ENCODE data around the gene SCRN2.
A peak's percentile ranks its signal among the peaks of the same experiment; 100 is the strongest.

Gene SCRN2

DNA sequence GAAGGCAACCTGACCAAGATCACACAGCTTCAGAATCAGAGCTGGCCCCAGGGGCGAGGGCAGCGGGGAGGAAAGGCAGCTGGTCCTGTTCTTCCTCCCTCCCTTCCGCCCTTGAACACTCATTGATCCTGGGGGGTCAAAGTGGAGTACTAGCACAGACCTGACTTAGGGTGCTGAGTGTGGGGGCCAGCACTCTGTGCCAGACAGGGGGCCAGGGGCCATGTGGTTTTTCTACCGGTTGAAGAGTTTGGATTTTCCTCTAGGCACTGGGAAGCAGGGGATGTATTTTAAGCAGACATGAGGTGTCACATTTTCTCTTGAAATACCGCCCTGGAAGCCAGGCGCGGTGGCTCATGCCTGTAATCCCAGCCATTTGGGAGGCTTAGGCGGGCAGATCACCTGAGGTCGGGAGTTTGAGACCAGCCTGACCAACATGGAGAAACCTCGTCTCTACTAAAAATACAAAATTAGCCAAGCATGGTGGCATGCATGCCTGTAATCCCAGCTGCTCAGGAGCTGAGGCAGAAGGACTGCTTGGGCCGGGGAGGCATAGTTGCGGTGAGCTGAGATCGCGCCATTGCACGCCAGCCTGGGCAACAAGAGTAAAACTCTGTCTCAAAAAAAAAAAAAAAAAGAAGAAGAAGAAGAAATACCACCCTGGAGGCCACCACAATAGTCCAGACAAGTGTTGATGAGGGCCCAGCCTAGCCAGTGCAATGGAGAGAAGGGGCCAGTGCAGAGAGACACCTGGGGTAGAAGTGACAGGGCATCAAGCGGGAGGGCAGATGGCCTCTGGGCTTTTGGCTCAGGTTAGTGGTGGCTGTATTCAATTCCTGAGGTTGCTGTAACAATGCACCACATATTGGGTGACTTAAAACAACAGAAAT is 34.8 kb downstream of the SCRN2 start:
- no peak for DNase-seq (ENCODE audit: low spot score)

DNA sequence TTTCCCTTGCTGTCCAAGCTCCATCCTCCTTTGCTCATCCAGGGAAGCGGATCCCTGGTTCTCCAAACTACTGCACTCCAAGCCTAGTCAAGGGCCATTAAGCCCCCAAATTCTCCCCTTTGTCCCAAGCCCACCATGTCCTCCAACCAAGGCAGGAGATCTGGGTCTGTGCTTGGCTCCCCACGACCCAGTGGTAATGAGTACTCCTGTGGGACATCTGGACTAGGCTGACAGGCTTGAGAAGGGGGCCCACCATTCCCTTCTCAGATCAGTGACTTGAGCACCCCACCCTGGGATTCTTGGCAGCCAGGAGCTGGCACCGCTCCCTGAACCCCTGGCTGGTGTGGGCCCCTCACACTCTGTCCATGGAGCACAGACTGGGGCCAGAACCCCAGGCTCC is 36.6 kb downstream of the SCRN2 start:
- no peak for DNase-seq (ENCODE audit: low spot score)

DNA sequence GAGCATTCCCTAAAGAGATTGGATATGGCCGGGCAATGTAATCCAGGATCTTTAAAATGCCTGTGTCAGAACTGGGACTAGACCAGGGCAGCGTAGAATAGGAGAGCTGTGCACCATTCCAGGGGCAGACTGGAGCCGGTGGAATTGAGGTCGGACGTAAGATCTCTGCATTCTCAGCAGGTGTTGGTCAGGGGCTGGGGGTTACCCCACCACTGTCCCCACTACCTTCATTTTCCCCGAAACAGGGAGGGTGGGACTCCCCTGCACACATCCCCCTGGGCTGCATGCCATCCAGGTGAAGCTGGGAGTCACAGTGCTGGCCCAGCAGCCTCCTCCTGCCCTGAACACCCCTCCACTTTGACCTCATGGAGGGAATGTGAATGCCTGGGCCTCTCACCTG is 37.3 kb downstream of the SCRN2 start:
- DNase-seq (ENCODE audit: low spot score): no peak

DNA sequence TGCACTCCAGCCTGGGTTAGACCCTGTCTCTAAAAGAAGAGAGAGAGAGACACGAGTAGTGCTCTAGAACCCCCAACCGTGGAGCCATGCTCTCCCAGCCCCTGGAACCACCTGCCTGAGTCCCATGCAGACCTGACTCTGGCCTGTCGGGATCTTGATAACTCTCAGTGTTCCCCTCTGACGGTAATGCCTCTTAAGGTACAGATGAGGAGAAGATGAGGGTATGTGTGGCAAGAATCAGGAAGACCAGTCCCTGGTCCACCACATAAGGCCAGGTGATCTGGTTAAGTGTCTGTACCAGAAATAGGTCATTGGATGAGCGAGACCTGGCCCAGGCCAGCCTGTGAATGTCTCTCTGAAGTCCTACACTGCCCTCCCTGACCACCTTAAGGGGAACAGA is 37.9 kb downstream of the SCRN2 start:
- DNase-seq (ENCODE audit: low spot score): no peak

DNA sequence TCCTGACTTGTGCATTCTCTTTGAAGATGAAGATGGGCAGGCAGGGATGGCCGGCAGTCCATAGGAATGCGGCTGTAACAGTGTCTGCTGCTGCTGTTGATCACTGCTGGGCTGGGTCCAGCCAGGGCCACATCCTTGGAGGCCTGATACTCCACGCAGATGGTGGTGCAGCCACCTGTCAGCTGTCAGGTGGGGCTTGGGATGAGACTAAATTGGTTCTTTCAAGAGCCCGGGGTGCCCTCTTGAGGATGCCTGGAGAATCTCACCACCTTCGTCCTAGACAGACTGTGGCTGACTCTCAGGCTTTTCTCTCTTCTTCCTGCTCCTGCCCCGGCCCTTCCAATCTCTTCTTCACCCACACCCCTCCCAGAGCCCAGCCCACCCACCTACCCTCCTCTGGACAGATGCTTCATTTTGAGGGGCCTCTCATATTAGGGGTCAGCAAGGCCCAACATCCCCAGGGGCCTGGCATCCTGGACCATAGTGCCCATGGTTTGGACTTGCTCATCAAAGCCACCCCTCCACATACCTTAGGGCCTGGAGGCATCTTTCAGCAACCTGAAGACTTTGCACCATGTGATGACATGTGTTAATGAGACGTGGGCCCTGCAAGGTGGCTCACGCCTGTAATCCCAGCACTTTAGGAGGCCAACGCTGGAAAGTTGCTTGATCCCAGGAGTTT is 38.6 kb downstream of the SCRN2 start:
- peak; percentile 69 for DNase-seq (ENCODE audit: low spot score)

DNA sequence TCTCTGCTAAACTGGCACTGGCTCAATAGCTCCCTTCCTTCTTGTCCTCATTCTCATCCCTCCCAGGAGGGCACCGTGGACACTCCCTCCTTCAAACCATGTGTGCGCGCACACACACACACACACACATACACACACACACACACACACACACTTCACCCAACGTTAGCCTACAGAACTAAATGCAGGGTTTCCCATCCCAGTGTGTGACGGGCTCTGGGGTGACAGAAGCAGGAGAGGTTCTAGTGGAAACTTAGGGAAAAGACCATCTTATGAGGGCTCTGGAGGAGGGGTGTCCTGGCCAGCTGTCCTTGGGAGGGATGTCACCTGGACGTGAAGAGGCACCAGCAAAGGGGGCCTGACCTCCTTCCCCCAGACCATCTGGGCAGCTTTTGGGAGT is 39.2 kb downstream of the SCRN2 start:
- no peak for DNase-seq (ENCODE audit: low spot score)

DNA sequence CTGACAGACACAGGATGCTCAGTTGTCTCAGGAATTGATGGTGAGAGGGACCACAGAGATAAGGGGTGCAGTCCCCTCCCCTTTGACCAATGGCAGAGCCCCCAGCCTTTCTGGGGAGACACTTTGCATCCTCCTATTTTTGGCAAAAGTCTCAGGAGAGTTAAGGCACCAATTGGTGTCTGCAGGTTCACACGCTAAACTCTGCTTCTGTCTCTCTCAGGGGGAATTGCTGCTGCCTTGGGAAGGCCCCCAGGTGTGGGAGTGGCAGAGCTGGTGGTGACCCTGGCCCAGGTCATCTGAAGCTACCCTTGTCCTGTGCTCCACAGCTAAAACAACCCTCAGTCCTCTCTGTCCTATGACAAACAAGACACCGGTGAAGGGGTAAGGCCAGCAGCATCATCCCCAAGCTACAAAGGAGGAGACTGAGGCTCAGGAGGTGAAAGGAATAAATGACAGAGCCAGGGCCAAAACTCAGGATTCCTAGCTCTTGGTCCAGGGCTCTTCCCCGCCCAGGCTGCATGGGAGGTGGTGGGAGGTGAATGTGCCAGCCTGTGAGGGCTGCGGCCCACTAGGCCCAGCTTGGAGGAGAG is 39.8 kb downstream of the SCRN2 start:
- no peak for DNase-seq (ENCODE audit: low spot score)

DNA sequence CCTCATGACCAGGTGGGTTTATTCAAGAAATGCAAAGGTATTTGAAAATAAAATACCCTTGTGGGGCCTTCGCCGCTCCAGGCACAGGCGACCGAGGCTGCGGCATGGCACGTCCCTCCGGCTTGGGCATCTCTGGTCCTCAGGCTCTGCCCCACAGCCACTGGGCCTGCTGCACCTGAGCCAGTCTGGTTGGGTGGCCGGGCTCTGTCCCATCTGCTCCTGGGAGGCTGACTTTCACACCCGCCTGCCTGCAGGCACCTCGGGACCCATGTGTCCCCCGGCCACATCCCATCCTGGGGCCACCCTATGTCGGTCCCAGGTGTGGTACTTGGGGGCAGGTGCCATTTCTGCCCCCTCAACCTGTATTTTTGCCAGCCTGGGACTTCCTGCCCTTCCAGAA is 40.4 kb downstream of the SCRN2 start:
- no peak for DNase-seq (ENCODE audit: low spot score)

DNA sequence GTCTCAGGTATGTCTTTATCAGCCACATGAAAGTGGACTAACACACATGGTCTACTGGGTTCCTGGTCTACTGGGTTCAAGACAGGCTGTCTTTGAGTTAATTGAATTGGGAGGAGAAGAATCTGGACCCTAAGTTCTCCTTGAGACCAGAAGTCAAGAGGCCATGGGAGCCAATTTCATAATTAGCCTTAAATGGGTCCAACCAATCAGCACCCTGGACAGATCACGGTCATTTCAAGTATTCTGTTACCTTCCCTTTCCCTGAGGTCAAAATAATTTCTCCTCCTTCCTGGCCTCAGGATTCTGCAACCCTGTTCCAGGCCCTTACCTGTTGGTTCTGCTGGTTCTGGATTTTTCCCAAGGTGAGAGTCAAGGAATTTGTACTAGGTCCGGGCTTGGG is 43.3 kb downstream of the SCRN2 start:
- no peak for DNase-seq (ENCODE audit: low spot score)

DNA sequence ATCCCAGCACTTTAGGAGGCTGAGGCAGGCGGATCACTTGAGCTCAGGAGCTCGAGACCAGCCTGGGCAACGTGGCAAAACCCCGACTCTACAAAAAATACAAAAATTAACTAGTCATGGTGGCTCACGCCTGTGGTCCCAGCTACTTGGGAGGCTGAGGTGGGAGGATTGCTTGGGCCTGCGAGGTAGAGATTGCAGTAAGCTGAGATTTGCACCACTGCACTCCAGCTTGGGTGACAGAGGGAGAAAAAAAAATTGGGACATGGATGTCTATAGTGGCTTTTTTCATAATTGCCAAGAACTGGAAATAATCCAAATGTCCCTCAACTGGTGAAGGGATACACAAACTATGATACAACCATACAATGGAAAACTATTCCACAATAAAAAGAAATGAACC is 48.1 kb downstream of the SCRN2 start:
- DNase-seq (ENCODE audit: low spot score): no peak

DNA sequence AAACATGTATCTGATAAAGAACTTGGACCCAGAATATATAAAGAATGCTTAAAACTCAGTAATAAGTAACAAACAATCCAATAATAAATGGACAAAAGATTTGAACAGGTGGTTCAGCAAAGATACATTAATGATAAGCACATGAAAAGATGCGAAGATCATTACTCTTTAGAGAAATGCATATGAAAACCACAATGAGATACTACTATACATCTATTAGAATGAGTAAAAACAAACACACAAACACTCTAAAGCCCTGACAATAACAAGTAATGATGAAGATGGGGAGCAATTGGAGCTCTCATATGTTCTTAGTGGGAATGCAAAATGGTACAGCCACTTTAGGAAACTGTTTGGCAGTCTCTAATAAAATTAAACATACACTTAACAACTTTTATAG is 48.6 kb downstream of the SCRN2 start:
- DNase-seq (ENCODE audit: low spot score): no peak

DNA sequence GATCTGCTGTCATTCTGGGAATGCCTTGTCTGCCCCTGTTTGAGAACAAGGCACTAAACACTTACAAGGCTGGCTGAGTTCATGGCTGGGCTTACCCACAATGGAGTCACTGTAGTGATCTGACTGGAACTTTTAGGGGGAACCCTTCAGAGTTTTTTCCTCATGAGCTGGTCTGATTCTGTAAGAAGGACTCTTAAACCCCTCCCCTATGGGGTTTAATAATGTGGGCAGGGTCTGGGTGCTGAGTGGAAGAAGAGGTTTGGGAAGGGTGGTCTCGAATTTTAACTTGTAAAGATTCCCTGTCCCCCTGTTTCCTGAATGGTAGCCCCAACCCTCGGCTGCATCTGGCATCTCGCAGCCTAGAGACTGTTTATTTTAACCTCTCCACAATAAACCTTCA is 50.0 kb downstream of the SCRN2 start:
- no peak for DNase-seq (ENCODE audit: low spot score)

DNA sequence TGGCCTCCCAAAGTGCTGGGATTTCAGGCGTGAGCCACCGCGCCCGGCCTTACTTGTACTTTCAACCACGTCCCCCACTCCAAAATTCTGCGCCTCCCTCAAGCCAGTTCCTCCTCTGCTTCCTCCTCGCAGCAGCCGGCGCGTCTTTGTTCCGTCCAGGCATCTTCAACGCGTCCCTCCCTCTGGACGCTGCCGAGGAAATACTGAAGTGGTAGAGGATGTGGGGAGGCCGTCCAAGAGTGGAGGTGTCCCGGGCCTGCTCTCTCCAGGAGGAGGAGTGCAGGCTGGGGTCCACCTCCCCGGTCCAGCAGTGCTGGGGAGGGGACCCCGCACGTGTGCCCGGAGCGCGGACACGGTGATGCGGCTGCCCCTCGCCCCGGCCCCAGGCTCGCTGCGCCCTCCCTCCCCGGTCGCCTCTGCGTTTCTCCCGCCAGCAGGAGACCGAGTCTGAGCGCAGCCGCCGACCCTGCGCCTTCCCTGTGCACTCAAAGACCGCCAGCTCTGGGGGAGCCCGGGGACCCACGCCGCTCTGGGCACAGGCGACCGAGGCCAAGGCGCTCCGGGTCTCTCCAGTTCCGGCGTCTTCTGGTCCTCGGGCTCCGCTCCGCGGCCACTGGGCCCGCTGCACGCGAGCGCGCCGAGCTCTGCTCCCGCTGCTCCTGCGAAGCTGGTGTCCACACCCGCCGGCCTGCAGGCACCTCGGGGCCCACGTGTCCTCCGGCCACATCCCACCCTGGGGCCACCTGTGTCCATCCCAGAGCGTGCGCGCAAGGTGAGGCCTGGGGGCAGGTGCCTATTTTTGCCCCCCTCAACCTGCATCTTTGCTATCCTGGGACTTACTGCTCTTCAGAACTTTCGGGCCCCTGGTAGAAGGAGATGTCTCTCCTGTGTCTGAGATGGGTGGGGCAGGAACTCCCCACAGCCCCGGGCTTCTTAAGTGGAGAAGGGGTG is 51.2 kb downstream of the SCRN2 start:
- peak; percentile 33 for DNase-seq (ENCODE audit: low spot score)
